Measurements from ENCODE around the gene WDR54. TPM values are rescaled to one million over a fixed set of nuclear protein-coding genes. Genes with fewer than 3 reads are reported as not detected.
A peak's percentile ranks its signal among the peaks of the same experiment; 100 is the strongest.

Gene WDR54
- total and polyA plus RNA-seq, 4 donors, result 1.7 to 4.2 (median 3.1) TPM

- DNase-seq (ENCODE audit: low spot score), result no peak
- TF ChIP-seq FOXA2 (IDR thresholded peaks at IDR 0.05) (no peak), EGR1 (IDR thresholded peaks at IDR 0.05; ENCODE audit: low read depth in 2 of 2) (no peak), HNF4A (conservative IDR thresholded peaks at IDR 0.05) (no peak), NR2F2 (IDR thresholded peaks at IDR 0.05) (no peak), HNF4G (IDR thresholded peaks at IDR 0.05) (no peak), GABPA (IDR thresholded peaks at IDR 0.05 in 1 of 2, conservative IDR thresholded peaks at IDR 0.05 in 1 of 2) (no peak), MAX (IDR thresholded peaks at IDR 0.05) (no peak), TAF1 (conservative IDR thresholded peaks at IDR 0.05) (no peak), RAD21 (IDR thresholded peaks at IDR 0.05) (no peak), RXRA (IDR thresholded peaks at IDR 0.05) (no peak), ATF3 (IDR thresholded peaks at IDR 0.05) (no peak)
- TF ChIP-seq, protein P1, sequence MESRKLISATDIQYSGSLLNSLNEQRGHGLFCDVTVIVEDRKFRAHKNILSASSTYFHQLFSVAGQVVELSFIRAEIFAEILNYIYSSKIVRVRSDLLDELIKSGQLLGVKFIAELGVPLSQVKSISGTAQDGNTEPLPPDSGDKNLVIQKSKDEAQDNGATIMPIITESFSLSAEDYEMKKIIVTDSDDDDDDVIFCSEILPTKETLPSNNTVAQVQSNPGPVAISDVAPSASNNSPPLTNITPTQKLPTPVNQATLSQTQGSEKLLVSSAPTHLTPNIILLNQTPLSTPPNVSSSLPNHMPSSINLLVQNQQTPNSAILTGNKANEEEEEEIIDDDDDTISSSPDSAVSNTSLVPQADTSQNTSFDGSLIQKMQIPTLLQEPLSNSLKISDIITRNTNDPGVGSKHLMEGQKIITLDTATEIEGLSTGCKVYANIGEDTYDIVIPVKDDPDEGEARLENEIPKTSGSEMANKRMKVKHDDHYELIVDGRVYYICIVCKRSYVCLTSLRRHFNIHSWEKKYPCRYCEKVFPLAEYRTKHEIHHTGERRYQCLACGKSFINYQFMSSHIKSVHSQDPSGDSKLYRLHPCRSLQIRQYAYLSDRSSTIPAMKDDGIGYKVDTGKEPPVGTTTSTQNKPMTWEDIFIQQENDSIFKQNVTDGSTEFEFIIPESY (IDR thresholded peaks at IDR 0.05), result no peak
- TF ChIP-seq, protein P2, sequence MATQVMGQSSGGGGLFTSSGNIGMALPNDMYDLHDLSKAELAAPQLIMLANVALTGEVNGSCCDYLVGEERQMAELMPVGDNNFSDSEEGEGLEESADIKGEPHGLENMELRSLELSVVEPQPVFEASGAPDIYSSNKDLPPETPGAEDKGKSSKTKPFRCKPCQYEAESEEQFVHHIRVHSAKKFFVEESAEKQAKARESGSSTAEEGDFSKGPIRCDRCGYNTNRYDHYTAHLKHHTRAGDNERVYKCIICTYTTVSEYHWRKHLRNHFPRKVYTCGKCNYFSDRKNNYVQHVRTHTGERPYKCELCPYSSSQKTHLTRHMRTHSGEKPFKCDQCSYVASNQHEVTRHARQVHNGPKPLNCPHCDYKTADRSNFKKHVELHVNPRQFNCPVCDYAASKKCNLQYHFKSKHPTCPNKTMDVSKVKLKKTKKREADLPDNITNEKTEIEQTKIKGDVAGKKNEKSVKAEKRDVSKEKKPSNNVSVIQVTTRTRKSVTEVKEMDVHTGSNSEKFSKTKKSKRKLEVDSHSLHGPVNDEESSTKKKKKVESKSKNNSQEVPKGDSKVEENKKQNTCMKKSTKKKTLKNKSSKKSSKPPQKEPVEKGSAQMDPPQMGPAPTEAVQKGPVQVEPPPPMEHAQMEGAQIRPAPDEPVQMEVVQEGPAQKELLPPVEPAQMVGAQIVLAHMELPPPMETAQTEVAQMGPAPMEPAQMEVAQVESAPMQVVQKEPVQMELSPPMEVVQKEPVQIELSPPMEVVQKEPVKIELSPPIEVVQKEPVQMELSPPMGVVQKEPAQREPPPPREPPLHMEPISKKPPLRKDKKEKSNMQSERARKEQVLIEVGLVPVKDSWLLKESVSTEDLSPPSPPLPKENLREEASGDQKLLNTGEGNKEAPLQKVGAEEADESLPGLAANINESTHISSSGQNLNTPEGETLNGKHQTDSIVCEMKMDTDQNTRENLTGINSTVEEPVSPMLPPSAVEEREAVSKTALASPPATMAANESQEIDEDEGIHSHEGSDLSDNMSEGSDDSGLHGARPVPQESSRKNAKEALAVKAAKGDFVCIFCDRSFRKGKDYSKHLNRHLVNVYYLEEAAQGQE (IDR thresholded peaks at IDR 0.05), result no peak
- TF ChIP-seq, protein P3, sequence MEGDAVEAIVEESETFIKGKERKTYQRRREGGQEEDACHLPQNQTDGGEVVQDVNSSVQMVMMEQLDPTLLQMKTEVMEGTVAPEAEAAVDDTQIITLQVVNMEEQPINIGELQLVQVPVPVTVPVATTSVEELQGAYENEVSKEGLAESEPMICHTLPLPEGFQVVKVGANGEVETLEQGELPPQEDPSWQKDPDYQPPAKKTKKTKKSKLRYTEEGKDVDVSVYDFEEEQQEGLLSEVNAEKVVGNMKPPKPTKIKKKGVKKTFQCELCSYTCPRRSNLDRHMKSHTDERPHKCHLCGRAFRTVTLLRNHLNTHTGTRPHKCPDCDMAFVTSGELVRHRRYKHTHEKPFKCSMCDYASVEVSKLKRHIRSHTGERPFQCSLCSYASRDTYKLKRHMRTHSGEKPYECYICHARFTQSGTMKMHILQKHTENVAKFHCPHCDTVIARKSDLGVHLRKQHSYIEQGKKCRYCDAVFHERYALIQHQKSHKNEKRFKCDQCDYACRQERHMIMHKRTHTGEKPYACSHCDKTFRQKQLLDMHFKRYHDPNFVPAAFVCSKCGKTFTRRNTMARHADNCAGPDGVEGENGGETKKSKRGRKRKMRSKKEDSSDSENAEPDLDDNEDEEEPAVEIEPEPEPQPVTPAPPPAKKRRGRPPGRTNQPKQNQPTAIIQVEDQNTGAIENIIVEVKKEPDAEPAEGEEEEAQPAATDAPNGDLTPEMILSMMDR (IDR thresholded peaks at IDR 0.05; ENCODE audit: low read depth, low read length, missing input control), result no peak
- Histone ChIP-seq H3K9me3 (ENCODE audit: control insufficient read depth in 4 of 4, low read length in 3 of 4) (no peaks in the 10 kb centered on the region), H3K27me3 (ENCODE audit: control insufficient read depth in 4 of 4, insufficient read depth in 4 of 4, low read length in 3 of 4) (no peaks in the 10 kb centered on the region), H3K36me3 (ENCODE audit: control insufficient read depth in 4 of 4, insufficient read depth in 3 of 4, low read depth in 1 of 4, low read length in 3 of 4) (no peaks in the 10 kb centered on the region), H3K9ac (ENCODE audit: low read depth in 1 of 2, low read length in 2 of 2) (peak overlapping the region; percentile 69 to 81), H3K27ac (ENCODE audit: low read depth in 1 of 2, low read length in 2 of 2) (peak overlapping the region; percentile 79 to 94), H3K4me3 (ENCODE audit: low read depth in 1 of 3, low read length in 3 of 3) (peak overlapping the region; percentile 81 to 97 (median 81)), H3K4me1 (ENCODE audit: control insufficient read depth in 4 of 4, insufficient read depth in 4 of 4, low read length in 3 of 4) (peaks cover 4 to 21% (median 15%) of the 10 kb centered on the region in 4 donors)
- 1% methylated on average over 11 of the region's 11 CpGs for WGBS
Measured at GRCh38 chr2:74391209-74391579, 30.3 kb upstream of the WDR54 start.

Measured in liver (tissue), 9 donors.